HUES6 (cell line): ENCODE data around the gene BCAR3.
"Not testable (repeated sequence)": the region's sequence is repeated elsewhere in the genome, so short reads cannot be mapped to it uniquely, and the experiment has no call there.

ENCODE experiments used
- H3K27ac ChIP-seq: 2 replicates; pipeline ENCODE4 v1.7.0; 2013; ENCODE audit warnings: low read depth, mild to moderate bottlenecking, low read length, inconsistent platforms
- H3K27me3 ChIP-seq: 2 replicates; pipeline ENCODE4 v1.6.1; 2013; ENCODE audit warnings: low read length; ENCODE audit not compliant: control insufficient read depth, insufficient read depth
- H3K36me3 ChIP-seq: 2 replicates; pipeline ENCODE4 v1.6.1; 2013; ENCODE audit warnings: low read length; ENCODE audit not compliant: control insufficient read depth, insufficient read depth
- H3K4me1 ChIP-seq: 2 replicates; pipeline ENCODE4 v1.6.1; 2013; ENCODE audit warnings: low read length; ENCODE audit not compliant: control insufficient read depth, insufficient read depth
- H3K4me3 ChIP-seq: 2 replicates; pipeline ENCODE4 v1.5.1; 2013; ENCODE audit warnings: low read depth, low read length
- H3K9ac ChIP-seq: one replicate; pipeline ENCODE4 v1.6.1; 2013; ENCODE audit warnings: mild to moderate bottlenecking, low read length
- H3K9me3 ChIP-seq: 2 replicates; pipeline ENCODE4 v1.6.1; 2013; ENCODE audit warnings: low read depth, low read length; ENCODE audit not compliant: control insufficient read depth, insufficient read depth

BCAR3 gene

GRCh38 chr1:93553886-93554490, 127.6 kb downstream of the BCAR3 start:
- Histone ChIP-seq H3K4me1 (peaks cover 24% of the 10 kb centered on the region), H3K36me3 (peaks cover 52% of the 10 kb centered on the region)
- not testable (repeated sequence) for H3K27me3 ChIP-seq, H3K27ac ChIP-seq, H3K4me3 ChIP-seq, H3K9me3 ChIP-seq, H3K9ac ChIP-seq

- Histone ChIP-seq H3K9ac (no peak overlapping the region), H3K4me1 (peaks cover 24% of the 10 kb centered on the region), H3K27ac (no peak overlapping the region), H3K4me3 (no peak overlapping the region), H3K36me3 (peaks cover 62% of the 10 kb centered on the region), H3K27me3 (no peaks in the 10 kb centered on the region), H3K9me3 (no peaks in the 10 kb centered on the region; the same call in 1 of the 2 replicates)
These were observed 128.7 kb downstream of the BCAR3 start for GRCh38 chr1:93552741-93553455.

- Histone ChIP-seq H3K27ac (no peak overlapping the region), H3K36me3 (peaks cover 87% of the 10 kb centered on the region), H3K9me3 (no peaks in the 10 kb centered on the region), H3K4me3 (no peak overlapping the region), H3K27me3 (no peaks in the 10 kb centered on the region), H3K4me1 (peaks cover 24% of the 10 kb centered on the region), H3K9ac (no peak overlapping the region)
These were observed 131.8 kb downstream of the BCAR3 start for GRCh38 chr1:93549811-93550210.

GRCh38 chr1:93549131-93549530, 132.5 kb downstream of the BCAR3 start:
- H3K9ac ChIP-seq = no peak overlapping the region
- H3K36me3 ChIP-seq = peaks cover 89% of the 10 kb centered on the region
- no peak overlapping the region for H3K4me3 ChIP-seq
- no peaks in the 10 kb centered on the region for H3K9me3 ChIP-seq
- H3K4me1 ChIP-seq = peaks cover 24% of the 10 kb centered on the region
- no peaks in the 10 kb centered on the region for H3K27me3 ChIP-seq
- no peak overlapping the region for H3K27ac ChIP-seq

- no peaks in the 10 kb centered on the region for H3K27me3 ChIP-seq
- no peak overlapping the region for H3K9ac ChIP-seq
- H3K4me1 ChIP-seq = peaks cover 5% of the 10 kb centered on the region
- peaks cover 75% of the 10 kb centered on the region for H3K36me3 ChIP-seq
- H3K4me3 ChIP-seq = no peak overlapping the region
- no peaks in the 10 kb centered on the region for H3K9me3 ChIP-seq
- no peak overlapping the region for H3K27ac ChIP-seq
These were observed 135.3 kb downstream of the BCAR3 start for GRCh38 chr1:93546162-93546863.

GRCh38 chr1:93542398-93542797, 139.2 kb downstream of the BCAR3 start:
- H3K27me3 ChIP-seq = no peaks in the 10 kb centered on the region
- no peaks in the 10 kb centered on the region for H3K9me3 ChIP-seq
- peaks cover 4% of the 10 kb centered on the region; the same call in 1 of the 2 replicates for H3K4me1 ChIP-seq
- H3K9ac ChIP-seq = no peak overlapping the region
- no peak overlapping the region for H3K4me3 ChIP-seq
- no peak overlapping the region for H3K27ac ChIP-seq
- peaks cover 37% of the 10 kb centered on the region for H3K36me3 ChIP-seq

- Histone ChIP-seq H3K36me3 (peaks cover 33% of the 10 kb centered on the region), H3K4me3 (no peak overlapping the region), H3K9ac (no peak overlapping the region), H3K9me3 (no peaks in the 10 kb centered on the region), H3K27me3 (no peaks in the 10 kb centered on the region), H3K27ac (no peak overlapping the region), H3K4me1 (peaks cover 4% of the 10 kb centered on the region; the same call in 1 of the 2 replicates)
These were observed 140.6 kb downstream of the BCAR3 start for GRCh38 chr1:93541045-93541444.

- Histone ChIP-seq H3K4me3 (no peak overlapping the region), H3K9me3 (no peaks in the 10 kb centered on the region), H3K27me3 (no peaks in the 10 kb centered on the region), H3K36me3 (peaks cover 30% of the 10 kb centered on the region), H3K27ac (no peak overlapping the region), H3K4me1 (peaks cover 4% of the 10 kb centered on the region; the same call in 1 of the 2 replicates), H3K9ac (no peak overlapping the region)
These were observed 143.7 kb downstream of the BCAR3 start for GRCh38 chr1:93537924-93538323.

GRCh38 chr1:93537396-93537795, 144.2 kb downstream of the BCAR3 start:
- Histone ChIP-seq H3K9me3 (no peaks in the 10 kb centered on the region), H3K4me3 (no peak overlapping the region), H3K9ac (no peak overlapping the region), H3K36me3 (peaks cover 30% of the 10 kb centered on the region), H3K27me3 (no peaks in the 10 kb centered on the region), H3K27ac (no peak overlapping the region), H3K4me1 (peaks cover 4% of the 10 kb centered on the region; the same call in 1 of the 2 replicates)

- H3K9me3 ChIP-seq = no peaks in the 10 kb centered on the region
- peaks cover 61% of the 10 kb centered on the region for H3K36me3 ChIP-seq
- H3K27me3 ChIP-seq = no peaks in the 10 kb centered on the region
- no peak overlapping the region for H3K4me3 ChIP-seq
- no peaks in the 10 kb centered on the region for H3K4me1 ChIP-seq
- H3K27ac ChIP-seq = no peak overlapping the region
- H3K9ac ChIP-seq = no peak overlapping the region
These were observed 148.0 kb downstream of the BCAR3 start for GRCh38 chr1:93533677-93534076.

GRCh38 chr1:93532780-93533378, 148.8 kb downstream of the BCAR3 start:
- Histone ChIP-seq H3K4me1 (no peaks in the 10 kb centered on the region), H3K27me3 (no peaks in the 10 kb centered on the region), H3K4me3 (no peak overlapping the region), H3K9me3 (no peaks in the 10 kb centered on the region), H3K9ac (no peak overlapping the region), H3K27ac (no peak overlapping the region), H3K36me3 (peaks cover 68% of the 10 kb centered on the region)
